Panc1 (cell line): ENCODE data around the gene KCNG2. TPM values are rescaled to one million over a fixed set of nuclear protein-coding genes. Genes with fewer than 3 reads are reported as not detected.

Experiments
- ATAC-seq: fragments of 200-7000 bp; cut with Tn5 transposase; 2 replicates; pipeline ENCODE4 v1.9.1; 2020; ENCODE audit warnings: mild to moderate bottlenecking, moderate library complexity
- BruUV-seq: library from RNA; stranded (reverse); fragments of 400-500 nt; replicated peaks from 2 replicates; lab custom pipeline; 2021; lab: Mats Ljungman, UMichigan
- CTCF ChIA-PET: fragments of 300-600 bp; sonication (Branson Sonifier 250); formaldehyde crosslinking; loops from one replicate; lab custom pipeline; 2022; ENCODE audit warnings: antibody characterized with exemption; lab: Charles Lee
- POLR2A ChIA-PET: fragments of 300-600 bp; sonication (Branson Sonifier 250); formaldehyde crosslinking; loops from one replicate; lab custom pipeline; 2022; ENCODE audit warnings: antibody characterized with exemption; lab: Charles Lee
- DNase-seq: peaks from one replicate; pipeline ENCODE4 v3.0.0-alpha.2; 2010; ENCODE audit warnings: low read depth, low spot score
- H3K27ac ChIP-seq: 2 replicates; pipeline ENCODE4 v1.5.1; 2011; ENCODE audit warnings: mild to moderate bottlenecking, low read length, inconsistent platforms
- H3K27me3 ChIP-seq: fragments of 200-500 bp; sonication (Bioruptor generic); 2 replicates; pipeline ENCODE4 v1.6.0; 2014; ENCODE audit warnings: low read length, inconsistent platforms; ENCODE audit not compliant: control insufficient read depth, insufficient read depth
- H3K36me3 ChIP-seq: fragments of 200-500 bp; sonication (Bioruptor generic); 2 replicates; pipeline ENCODE4 v1.5.1; 2014; ENCODE audit warnings: inconsistent platforms, mild to moderate bottlenecking, low read length, moderate library complexity; ENCODE audit not compliant: control insufficient read depth, insufficient read depth
- H3K4me1 ChIP-seq: 2 replicates; pipeline ENCODE4 v1.5.1; 2011; ENCODE audit warnings: inconsistent platforms, mild to moderate bottlenecking, low read length, moderate library complexity; ENCODE audit not compliant: control insufficient read depth, insufficient read depth
- H3K4me3 ChIP-seq, 2 experiments: 2 replicates each; pipeline ENCODE4 v1.5.1; 2011 to 2012; ENCODE audit warnings: low read depth in 2 of 2, low read length in 2 of 2, mild to moderate bottlenecking in 2 of 2, inconsistent platforms in 1 of 2, moderate library complexity in 1 of 2
- H3K9me3 ChIP-seq: fragments of 200-500 bp; sonication (Bioruptor generic); 2 replicates; pipeline ENCODE4 v1.5.1; 2014; ENCODE audit warnings: low read depth, mild to moderate bottlenecking, inconsistent platforms, low read length, moderate library complexity; ENCODE audit not compliant: control insufficient read depth, insufficient read depth
- POLR2AphosphoS5 ChIP-seq: IDR thresholded peaks from 2 replicates; pipeline ENCODE4 v1.6.1; 2012; ENCODE audit warnings: mild to moderate bottlenecking, low read depth, low read length, moderate library complexity
- SIN3A ChIP-seq: IDR thresholded peaks from 2 replicates; pipeline ENCODE4 v1.6.1; 2012; ENCODE audit warnings: low read depth, mild to moderate bottlenecking, low read length, moderate library complexity, borderline replicate concordance; ENCODE audit not compliant: insufficient read depth
- TCF7L2 ChIP-seq: IDR thresholded peaks from 2 replicates; pipeline ENCODE4 v1.6.1; 2011; ENCODE audit warnings: mild to moderate bottlenecking, low read depth, low read length, inconsistent platforms
- in situ Hi-C: cut with HindIII; loops from 2 replicates; pipeline ENCODE4 v1.10.0; 2016; ENCODE audit warnings: low sequenced_read_pairs, low pct_unique_long_range_greater_than_20kb
- intact Hi-C: fragments of 100-400 bp; cut with micrococcal nuclease; formaldehyde crosslinking; loops from one replicate; pipeline ENCODE4 v1.10.0; 2022; ENCODE audit not compliant: unreplicated experiment
- total RNA-seq: library from RNA; stranded (reverse); gene quantifications from one replicate; pipeline ENCODE4 v1.2.1, GENCODE V29; 2021; ENCODE audit not compliant: unreplicated experiment
- TF ChIP-seq, protein P1 (sequence below), 2 experiments: IDR thresholded peaks; 2 replicates each; pipeline ENCODE4 v1.6.1; 2011 to 2012; ENCODE audit warnings: low read depth in 2 of 2, control low read depth in 1 of 2, low read length in 1 of 2, mild to moderate bottlenecking in 1 of 2, moderate library complexity in 1 of 2; ENCODE audit not compliant: insufficient read depth in 1 of 2
- TF ChIP-seq, protein P2 (sequence below): fragments of 450-650 bp; IDR thresholded peaks from 2 replicates; pipeline ENCODE4 v1.5.1; 2017; ENCODE audit warnings: mild to moderate bottlenecking

The KCNG2 gene
- total RNA-seq, 1 experiment from 2014 or later, result not detected

DNA sequence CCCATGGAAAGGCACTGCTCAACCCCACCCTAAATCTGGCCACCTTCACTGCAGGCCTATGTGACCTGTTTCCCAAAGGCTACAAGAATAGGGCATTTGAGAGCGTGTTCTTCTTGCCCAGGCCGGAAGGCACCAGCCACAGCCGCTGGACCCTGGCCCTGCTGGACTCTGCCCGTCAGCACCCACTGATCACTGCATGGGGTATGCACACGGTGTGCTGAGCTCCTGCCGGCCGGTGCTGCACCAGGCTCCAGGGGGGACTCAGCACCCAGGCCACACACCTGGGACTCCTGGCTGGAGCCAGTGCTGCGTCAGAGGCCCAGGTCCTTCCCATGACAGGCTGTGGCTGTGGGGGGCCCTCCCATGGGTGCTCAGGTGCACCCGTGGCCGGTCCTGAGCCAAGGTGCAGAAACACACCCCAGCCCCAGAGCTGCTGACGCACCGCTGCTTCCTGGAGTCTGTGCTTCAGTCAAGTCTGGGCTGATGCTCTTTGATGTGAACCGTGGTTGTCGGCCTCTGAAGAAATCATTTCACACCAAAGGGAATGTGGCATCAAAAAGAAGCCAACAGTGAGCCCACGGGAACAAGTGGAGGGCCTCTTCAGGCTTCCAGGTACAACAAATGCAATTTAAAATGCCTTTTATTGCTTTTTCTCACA is 6.5 kb downstream of the KCNG2 start:
- ATAC-seq, result no peak
- no peak for TF ChIP-seq SIN3A
- TF ChIP-seq POLR2AphosphoS5, result no peak
- TF ChIP-seq, protein P1, sequence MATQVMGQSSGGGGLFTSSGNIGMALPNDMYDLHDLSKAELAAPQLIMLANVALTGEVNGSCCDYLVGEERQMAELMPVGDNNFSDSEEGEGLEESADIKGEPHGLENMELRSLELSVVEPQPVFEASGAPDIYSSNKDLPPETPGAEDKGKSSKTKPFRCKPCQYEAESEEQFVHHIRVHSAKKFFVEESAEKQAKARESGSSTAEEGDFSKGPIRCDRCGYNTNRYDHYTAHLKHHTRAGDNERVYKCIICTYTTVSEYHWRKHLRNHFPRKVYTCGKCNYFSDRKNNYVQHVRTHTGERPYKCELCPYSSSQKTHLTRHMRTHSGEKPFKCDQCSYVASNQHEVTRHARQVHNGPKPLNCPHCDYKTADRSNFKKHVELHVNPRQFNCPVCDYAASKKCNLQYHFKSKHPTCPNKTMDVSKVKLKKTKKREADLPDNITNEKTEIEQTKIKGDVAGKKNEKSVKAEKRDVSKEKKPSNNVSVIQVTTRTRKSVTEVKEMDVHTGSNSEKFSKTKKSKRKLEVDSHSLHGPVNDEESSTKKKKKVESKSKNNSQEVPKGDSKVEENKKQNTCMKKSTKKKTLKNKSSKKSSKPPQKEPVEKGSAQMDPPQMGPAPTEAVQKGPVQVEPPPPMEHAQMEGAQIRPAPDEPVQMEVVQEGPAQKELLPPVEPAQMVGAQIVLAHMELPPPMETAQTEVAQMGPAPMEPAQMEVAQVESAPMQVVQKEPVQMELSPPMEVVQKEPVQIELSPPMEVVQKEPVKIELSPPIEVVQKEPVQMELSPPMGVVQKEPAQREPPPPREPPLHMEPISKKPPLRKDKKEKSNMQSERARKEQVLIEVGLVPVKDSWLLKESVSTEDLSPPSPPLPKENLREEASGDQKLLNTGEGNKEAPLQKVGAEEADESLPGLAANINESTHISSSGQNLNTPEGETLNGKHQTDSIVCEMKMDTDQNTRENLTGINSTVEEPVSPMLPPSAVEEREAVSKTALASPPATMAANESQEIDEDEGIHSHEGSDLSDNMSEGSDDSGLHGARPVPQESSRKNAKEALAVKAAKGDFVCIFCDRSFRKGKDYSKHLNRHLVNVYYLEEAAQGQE (IDR thresholded peaks at IDR 0.05; ENCODE audit: insufficient read depth in 1 of 2, low read depth in 2 of 2, low read length in 1 of 2), result no peak
- no peak for TF ChIP-seq TCF7L2
- TF ChIP-seq, protein P2, sequence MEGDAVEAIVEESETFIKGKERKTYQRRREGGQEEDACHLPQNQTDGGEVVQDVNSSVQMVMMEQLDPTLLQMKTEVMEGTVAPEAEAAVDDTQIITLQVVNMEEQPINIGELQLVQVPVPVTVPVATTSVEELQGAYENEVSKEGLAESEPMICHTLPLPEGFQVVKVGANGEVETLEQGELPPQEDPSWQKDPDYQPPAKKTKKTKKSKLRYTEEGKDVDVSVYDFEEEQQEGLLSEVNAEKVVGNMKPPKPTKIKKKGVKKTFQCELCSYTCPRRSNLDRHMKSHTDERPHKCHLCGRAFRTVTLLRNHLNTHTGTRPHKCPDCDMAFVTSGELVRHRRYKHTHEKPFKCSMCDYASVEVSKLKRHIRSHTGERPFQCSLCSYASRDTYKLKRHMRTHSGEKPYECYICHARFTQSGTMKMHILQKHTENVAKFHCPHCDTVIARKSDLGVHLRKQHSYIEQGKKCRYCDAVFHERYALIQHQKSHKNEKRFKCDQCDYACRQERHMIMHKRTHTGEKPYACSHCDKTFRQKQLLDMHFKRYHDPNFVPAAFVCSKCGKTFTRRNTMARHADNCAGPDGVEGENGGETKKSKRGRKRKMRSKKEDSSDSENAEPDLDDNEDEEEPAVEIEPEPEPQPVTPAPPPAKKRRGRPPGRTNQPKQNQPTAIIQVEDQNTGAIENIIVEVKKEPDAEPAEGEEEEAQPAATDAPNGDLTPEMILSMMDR, result no peak
- Histone ChIP-seq H3K4me1 (no peaks in the 10 kb centered on the region), H3K4me3 (no peak overlapping the region), H3K9me3 (no peaks in the 10 kb centered on the region), H3K36me3 (no peaks in the 10 kb centered on the region), H3K27ac (no peak overlapping the region), H3K27me3 (peaks cover 2% of the 10 kb centered on the region; the same call in 1 of the 2 replicates)
- no peak for DNase-seq
- CTCF ChIA-PET, result no interaction called here
- intact Hi-C loops (no loop called here), in situ Hi-C loops (no loop called here)
- no TSS peak for BruUV-seq
- POLR2A ChIA-PET, result interaction anchor here (0.5 kb wide), 1 partner anchor 93 kb away, joined by 3 read pairs; no protein-coding TSS in a partner anchor

DNA sequence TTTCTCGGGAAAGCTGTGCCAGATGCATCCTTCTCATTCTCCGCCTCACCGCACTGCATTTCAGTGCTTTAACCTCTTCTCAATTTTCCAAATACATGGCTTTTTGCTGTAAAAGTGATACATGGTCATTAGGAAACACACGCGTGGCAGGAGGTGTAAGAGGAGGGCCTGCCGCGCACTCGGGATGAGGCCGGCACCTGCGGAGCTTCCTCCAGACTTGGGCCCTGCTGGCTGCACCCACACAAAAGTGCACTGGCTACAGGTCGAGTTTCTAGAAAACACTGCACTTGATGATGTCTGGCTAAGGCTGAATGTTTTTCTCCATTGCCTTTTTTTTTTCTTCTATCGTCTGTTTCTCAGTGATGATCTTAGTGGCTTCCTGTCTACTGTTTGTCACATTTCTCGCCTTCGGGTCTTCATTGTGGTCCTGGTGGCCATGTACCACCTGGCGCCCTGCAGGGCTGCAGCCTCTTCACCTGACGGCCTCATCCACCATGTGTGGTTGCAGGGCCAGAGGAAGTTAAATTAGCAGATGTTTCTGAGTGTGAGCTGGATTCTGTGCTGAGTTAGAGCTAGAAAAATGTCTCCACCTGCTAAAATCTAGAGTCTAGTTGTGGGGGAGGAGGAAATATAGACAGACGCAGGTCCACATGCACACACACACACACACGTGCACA is 7.6 kb downstream of the KCNG2 start:
- ChIA-PET POLR2A (no interaction called here), CTCF (interaction anchor here (0.7 kb wide), 1 partner anchor 477 kb away, joined by 4 read pairs; no protein-coding TSS in a partner anchor)
- BruUV-seq, result no TSS peak
- no peaks in the 10 kb centered on the region for H3K36me3 ChIP-seq
- intact Hi-C loops (no loop called here), in situ Hi-C loops (no loop called here)
- H3K9me3 ChIP-seq, result no peaks in the 10 kb centered on the region
- H3K4me3 ChIP-seq, result no peak overlapping the region
- no peak for DNase-seq
- no peaks in the 10 kb centered on the region for H3K4me1 ChIP-seq
- TF ChIP-seq TCF7L2 (no peak), POLR2AphosphoS5 (no peak), SIN3A (no peak)
- TF ChIP-seq, protein P2, result no peak
- TF ChIP-seq, protein P1 (IDR thresholded peaks at IDR 0.05; ENCODE audit: insufficient read depth in 1 of 2, low read depth in 2 of 2, low read length in 1 of 2), result no peak
- ATAC-seq, result no peak
- no peaks in the 10 kb centered on the region for H3K27me3 ChIP-seq
- no peak overlapping the region for H3K27ac ChIP-seq
